GM12875 (cell line): ENCODE data around the gene SLC27A6.

ENCODE experiments used
- H3K4me3 ChIP-seq: one replicate; pipeline ENCODE4 v1.5.1; 2011; ENCODE audit warnings: low read depth, low read length, control low read depth
- TF ChIP-seq, protein P1 (sequence below): IDR thresholded peaks from 2 replicates; pipeline ENCODE4 v1.5.1; 2011; ENCODE audit warnings: low read depth, mild to moderate bottlenecking, control low read depth, inconsistent platforms, low read length, moderate library complexity, borderline replicate concordance; ENCODE audit not compliant: insufficient read depth

SLC27A6 gene

DNA sequence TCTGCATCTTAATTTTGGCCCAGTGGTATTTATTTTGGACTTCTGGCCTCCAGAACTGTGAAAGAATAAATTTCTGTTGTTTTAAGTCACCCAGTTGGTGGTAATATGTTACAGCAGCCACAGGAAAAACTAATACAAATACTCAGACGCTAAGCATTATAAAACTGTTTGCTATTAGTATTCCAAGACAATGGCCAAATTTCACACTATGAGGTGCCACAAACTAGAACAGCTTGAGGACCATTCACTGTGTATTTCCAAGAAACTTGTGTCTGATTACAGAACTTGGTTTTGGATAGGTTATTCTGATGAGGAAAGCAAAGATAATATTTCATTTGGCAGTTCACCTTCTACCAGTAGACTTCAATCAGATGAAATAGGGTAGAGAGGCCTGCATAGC lies 113.0 kb downstream of the SLC27A6 start:
- TF ChIP-seq, protein P1, sequence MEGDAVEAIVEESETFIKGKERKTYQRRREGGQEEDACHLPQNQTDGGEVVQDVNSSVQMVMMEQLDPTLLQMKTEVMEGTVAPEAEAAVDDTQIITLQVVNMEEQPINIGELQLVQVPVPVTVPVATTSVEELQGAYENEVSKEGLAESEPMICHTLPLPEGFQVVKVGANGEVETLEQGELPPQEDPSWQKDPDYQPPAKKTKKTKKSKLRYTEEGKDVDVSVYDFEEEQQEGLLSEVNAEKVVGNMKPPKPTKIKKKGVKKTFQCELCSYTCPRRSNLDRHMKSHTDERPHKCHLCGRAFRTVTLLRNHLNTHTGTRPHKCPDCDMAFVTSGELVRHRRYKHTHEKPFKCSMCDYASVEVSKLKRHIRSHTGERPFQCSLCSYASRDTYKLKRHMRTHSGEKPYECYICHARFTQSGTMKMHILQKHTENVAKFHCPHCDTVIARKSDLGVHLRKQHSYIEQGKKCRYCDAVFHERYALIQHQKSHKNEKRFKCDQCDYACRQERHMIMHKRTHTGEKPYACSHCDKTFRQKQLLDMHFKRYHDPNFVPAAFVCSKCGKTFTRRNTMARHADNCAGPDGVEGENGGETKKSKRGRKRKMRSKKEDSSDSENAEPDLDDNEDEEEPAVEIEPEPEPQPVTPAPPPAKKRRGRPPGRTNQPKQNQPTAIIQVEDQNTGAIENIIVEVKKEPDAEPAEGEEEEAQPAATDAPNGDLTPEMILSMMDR, result no peak
- H3K4me3 ChIP-seq, result no peak overlapping the region

DNA sequence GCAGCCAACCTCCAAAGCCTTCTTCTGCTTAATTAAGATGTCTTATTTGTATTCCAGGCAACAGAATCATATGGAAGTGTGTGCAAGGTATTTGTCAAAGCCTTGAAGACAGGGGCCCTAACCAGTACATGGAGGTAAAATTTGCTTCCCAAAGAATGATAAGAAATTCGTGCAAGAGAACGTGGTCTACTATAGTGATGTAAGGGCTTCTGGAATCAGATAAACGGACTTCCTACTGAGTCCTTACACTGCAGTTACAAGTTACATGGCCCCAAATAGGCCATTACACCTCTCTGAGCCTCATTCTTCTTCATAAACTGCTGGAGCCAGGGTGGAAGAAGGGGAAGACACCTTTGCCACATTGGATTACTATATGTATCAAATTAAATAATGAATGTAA lies 113.4 kb downstream of the SLC27A6 start:
- TF ChIP-seq, protein P1, result no peak

DNA sequence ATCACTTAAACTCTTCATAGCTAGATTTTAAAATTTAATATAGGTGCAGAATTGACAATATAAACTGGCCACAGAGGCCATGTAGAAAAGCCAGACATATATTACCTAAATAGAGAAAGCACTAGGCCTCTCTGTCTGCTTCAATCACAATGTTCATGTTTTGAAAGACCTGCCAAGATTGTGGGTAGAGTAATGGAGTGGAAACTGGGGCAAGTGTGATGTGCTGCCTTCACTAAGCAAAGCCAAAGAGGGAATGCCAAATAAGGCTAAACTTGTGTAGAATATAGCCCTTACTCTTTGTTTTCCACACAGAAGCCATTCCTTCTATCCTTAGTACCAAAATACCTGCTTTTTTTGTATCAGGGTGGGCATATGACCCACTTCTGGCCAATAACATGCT lies 114.2 kb downstream of the SLC27A6 start:
- H3K4me3 ChIP-seq, result no peak overlapping the region
- TF ChIP-seq, protein P1, result no peak

More for the DNA sequence above, 113.4 kb downstream of the SLC27A6 start:
- H3K4me3 ChIP-seq, result no peak overlapping the region

DNA sequence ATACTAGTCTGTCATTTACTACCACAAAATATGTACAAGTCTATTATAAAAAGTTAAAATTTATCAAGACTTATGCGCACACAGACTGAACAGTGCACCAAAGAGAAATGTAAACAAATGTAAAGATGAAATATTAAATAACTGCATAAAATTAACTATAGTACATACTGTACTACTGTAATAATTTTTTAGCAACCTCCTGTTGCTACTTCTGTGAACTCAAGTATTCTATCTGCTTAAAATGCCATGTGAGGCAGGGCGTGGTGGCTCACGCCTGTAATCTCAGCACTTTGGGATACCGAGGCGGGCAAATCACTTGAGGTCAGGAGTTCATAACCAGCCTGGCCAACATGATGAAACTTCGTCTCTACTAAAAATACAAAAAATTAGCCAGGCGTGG lies 115.5 kb downstream of the SLC27A6 start:
- H3K4me3 ChIP-seq, result no peak overlapping the region
- TF ChIP-seq, protein P1, result no peak

DNA sequence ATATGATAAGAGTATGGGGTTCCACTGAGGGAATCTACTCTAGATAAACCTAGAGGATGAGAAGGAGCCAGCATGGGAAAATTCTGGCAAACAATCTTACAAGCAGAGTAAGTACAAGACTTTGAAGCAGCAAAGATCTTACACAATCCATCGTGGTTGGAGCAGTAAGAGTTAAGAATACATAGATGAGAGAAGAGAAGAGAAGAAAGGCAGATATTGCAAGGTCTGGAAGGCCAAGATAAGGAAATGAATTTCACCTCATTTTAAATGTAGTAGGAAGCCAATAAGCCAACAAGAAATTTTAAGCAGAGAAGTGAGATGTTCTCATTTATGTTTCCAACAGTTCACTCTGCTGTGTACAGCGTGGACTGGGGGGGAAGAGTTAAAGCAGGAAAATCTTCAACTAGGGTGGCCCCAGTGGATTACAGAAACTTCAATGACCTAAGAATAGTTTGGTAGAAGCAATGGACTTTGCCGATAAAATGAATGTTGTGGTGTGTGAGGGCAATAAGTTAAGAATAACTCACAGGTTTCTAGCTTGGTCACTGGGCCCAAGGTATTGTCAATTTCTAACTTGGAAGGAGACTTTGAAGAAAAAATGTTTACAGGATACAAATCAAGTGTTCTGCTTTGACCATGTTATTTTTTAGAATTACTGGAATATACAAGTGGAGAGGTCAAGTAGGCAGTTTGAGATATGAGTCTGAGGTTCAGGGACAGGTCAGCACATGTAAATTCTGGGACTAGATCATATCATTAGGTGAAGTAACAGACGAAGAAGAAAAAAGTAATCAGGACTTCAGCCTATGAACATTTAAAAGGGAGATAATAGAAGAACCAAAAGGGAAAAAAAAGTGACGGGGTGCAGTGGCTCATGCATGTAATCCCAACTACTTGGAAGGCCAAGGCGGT lies 117.2 kb downstream of the SLC27A6 start:
- TF ChIP-seq, protein P1, result no peak

More for the DNA sequence above, 117.2 kb downstream of the SLC27A6 start:
- H3K4me3 ChIP-seq, result no peak overlapping the region
